Subcutaneous abdominal adipose tissue (tissue), 5 donors: ENCODE results near the gene VAMP4.
A peak's percentile ranks its signal among the peaks of the same experiment; 100 is the strongest.

Experiments used
- H3K27ac ChIP-seq: one replicate; pipeline ENCODE4 v1.7.0; 2013; ENCODE audit warnings: low read depth, mild to moderate bottlenecking, inconsistent platforms, low read length, moderate library complexity
- H3K27me3 ChIP-seq, 5 donors: one replicate each; pipeline ENCODE4 v1.7.0; 2013; ENCODE audit warnings: low read length in 5 of 5, inconsistent platforms in 1 of 5; ENCODE audit not compliant: control insufficient read depth in 5 of 5, insufficient read depth in 4 of 5
- H3K36me3 ChIP-seq, 5 donors: one replicate each; pipeline ENCODE4 v1.7.0; 2013; ENCODE audit warnings: low read length in 5 of 5; ENCODE audit not compliant: control insufficient read depth in 5 of 5, insufficient read depth in 5 of 5
- H3K4me1 ChIP-seq, 5 donors: one replicate each; pipeline ENCODE4 v1.7.0; 2013; ENCODE audit warnings: low read length in 5 of 5, mild to moderate bottlenecking in 3 of 5, moderate library complexity in 1 of 5; ENCODE audit not compliant: control insufficient read depth in 5 of 5, insufficient read depth in 5 of 5
- H3K4me3 ChIP-seq, 5 donors: one replicate each; pipeline ENCODE4 v1.7.0; 2013; ENCODE audit warnings: low read length in 5 of 5, low read depth in 1 of 5
- H3K9ac ChIP-seq, 5 donors: one replicate each; pipeline ENCODE4 v1.7.0; 2013; ENCODE audit warnings: low read length in 5 of 5, mild to moderate bottlenecking in 4 of 5, moderate library complexity in 3 of 5
- H3K9me3 ChIP-seq, 5 donors: one replicate each; pipeline ENCODE4 v1.7.0; 2013; ENCODE audit warnings: low read length in 5 of 5; ENCODE audit not compliant: control insufficient read depth in 5 of 5
- donor health status: healthy.
- donor health status: healthy.
- donor health status: healthy.
- donor health status: healthy.
- donor health status: healthy.

The VAMP4 gene

GRCh38 chr1:171741872-171742576 is at the start of gene VAMP4:
Gene VAMP4 (minus strand): TSS chr1:171742065. CDS start chr1:171738414, 3,651 bp downstream.
- Histone ChIP-seq H3K4me1 (peaks cover 0 to 37% (median 24%) of the 10 kb centered on the region in 5 donors), H3K27me3 (no peaks in the 10 kb centered on the region), H3K36me3 (peaks cover 0 to 13% (median 2%) of the 10 kb centered on the region in 5 donors), H3K9me3 (no peaks in the 10 kb centered on the region), H3K4me3 (peak within 1 kb of the TSS; percentile 75 to 99 (median 94)), H3K9ac (peak within 1 kb of the TSS; percentile 93 to 99 (median 97)), H3K27ac (peak within 1 kb of the TSS; percentile 99)

DNA sequence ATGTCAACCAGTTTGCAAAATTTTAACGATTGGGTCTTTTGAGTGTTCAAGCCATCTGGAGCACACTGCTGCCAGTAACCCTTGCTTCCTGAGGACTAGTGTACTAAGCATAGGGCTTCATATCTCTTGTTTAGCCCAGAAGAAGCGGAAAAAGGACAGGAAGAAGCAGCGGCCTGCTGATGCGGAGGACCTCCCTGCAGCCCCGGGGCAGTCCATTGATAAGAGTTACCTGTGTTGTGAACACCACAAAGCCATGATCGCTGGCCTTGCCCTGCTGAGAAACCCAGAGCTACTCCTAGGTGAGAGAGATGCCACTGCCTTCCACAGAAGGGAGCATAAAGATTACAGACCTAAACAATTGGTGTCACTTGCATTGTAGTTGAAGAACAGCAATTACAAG is 48.5 kb upstream of the VAMP4 start:
- Histone ChIP-seq H3K4me1 (peaks cover 0 to 16% (median 9%) of the 10 kb centered on the region in 5 donors), H3K27ac (no peak overlapping the region), H3K36me3 (peaks cover 49 to 94% (median 92%) of the 10 kb centered on the region in 5 donors), H3K27me3 (no peaks in the 10 kb centered on the region), H3K9ac (no peak overlapping the region), H3K9me3 (no peaks in the 10 kb centered on the region), H3K4me3 (no peak overlapping the region)

DNA sequence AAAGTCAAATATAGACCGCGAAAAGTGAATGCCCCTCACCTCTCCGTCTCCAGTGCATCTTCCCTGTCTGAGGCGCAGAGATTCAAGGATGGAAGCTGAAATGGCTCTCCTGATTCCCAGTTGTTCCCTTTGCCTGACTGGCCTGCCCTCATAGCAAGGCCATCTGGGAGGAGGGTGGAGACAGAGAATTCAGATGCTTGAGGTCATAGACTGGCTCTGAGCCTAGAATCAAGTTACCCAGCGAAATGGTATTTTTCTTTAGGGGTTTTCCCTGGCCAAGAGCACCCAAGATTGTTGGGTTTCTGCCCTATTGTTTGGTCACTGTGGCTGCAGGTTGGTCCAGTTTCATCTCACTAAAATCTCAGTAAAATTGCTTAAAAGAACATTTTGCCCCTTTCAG is 46.8 kb upstream of the VAMP4 start:
- no peaks in the 10 kb centered on the region for H3K27me3 ChIP-seq
- no peak overlapping the region for H3K27ac ChIP-seq
- peak overlapping the region in 1 of 5 donors; percentile 13 for H3K9ac ChIP-seq
- peaks cover 36 to 93% (median 88%) of the 10 kb centered on the region in 5 donors for H3K36me3 ChIP-seq
- no peak overlapping the region for H3K4me3 ChIP-seq
- H3K9me3 ChIP-seq = no peaks in the 10 kb centered on the region
- H3K4me1 ChIP-seq = peaks cover 0 to 23% (median 16%) of the 10 kb centered on the region in 5 donors

- Histone ChIP-seq H3K4me3 (no peak overlapping the region), H3K4me1 (peaks cover 0 to 25% (median 17%) of the 10 kb centered on the region in 5 donors), H3K27ac (no peak overlapping the region), H3K9me3 (no peaks in the 10 kb centered on the region), H3K27me3 (no peaks in the 10 kb centered on the region), H3K36me3 (peaks cover 28 to 88% (median 86%) of the 10 kb centered on the region in 5 donors), H3K9ac (no peak overlapping the region)
These were observed 46.0 kb upstream of the VAMP4 start for GRCh38 chr1:171787686-171788480.

GRCh38 chr1:171786534-171786933 is 44.7 kb upstream of the VAMP4 start:
- no peaks in the 10 kb centered on the region for H3K9me3 ChIP-seq
- peaks cover 2 to 37% (median 28%) of the 10 kb centered on the region in 5 donors for H3K4me1 ChIP-seq
- no peaks in the 10 kb centered on the region for H3K27me3 ChIP-seq
- H3K4me3 ChIP-seq = no peak overlapping the region
- peaks cover 20 to 75% (median 73%) of the 10 kb centered on the region in 5 donors for H3K36me3 ChIP-seq
- no peak overlapping the region for H3K9ac ChIP-seq
- H3K27ac ChIP-seq = no peak overlapping the region

DNA sequence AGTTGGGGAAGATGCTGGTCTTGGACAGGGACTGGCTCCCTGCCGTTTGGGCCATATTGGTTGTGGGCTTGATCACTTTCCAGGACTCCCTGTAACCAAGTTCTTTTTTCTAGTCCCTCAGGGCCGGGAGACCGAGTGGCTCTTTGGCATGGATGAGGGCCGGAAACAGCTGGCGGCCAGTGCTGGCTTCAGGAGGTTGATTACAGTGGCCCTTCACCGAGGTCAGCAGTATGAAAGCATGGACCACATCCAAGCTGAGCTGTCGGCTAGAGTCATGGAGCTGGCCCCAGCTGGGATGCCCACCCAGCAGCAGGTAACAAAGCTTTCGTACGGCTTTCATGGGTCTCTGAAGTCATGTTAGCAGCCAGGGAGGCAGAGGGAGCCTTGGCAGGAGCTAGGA is 43.9 kb upstream of the VAMP4 start:
- Histone ChIP-seq H3K27ac (no peak overlapping the region), H3K36me3 (peaks cover 15 to 67% (median 65%) of the 10 kb centered on the region in 5 donors), H3K9ac (no peak overlapping the region), H3K4me3 (no peak overlapping the region), H3K9me3 (no peaks in the 10 kb centered on the region), H3K4me1 (peaks cover 2 to 40% (median 31%) of the 10 kb centered on the region in 5 donors), H3K27me3 (no peaks in the 10 kb centered on the region)

GRCh38 chr1:171784784-171785183 is 42.9 kb upstream of the VAMP4 start:
- no peak overlapping the region for H3K4me3 ChIP-seq
- no peaks in the 10 kb centered on the region for H3K27me3 ChIP-seq
- peaks cover 2 to 44% (median 35%) of the 10 kb centered on the region in 5 donors for H3K4me1 ChIP-seq
- no peaks in the 10 kb centered on the region for H3K9me3 ChIP-seq
- H3K27ac ChIP-seq = no peak overlapping the region
- H3K9ac ChIP-seq = peak overlapping the region in 1 of 5 donors; percentile 13
- peaks cover 11 to 58% (median 55%) of the 10 kb centered on the region in 5 donors for H3K36me3 ChIP-seq

- no peak overlapping the region for H3K4me3 ChIP-seq
- no peaks in the 10 kb centered on the region for H3K9me3 ChIP-seq
- H3K27me3 ChIP-seq = no peaks in the 10 kb centered on the region
- no peak overlapping the region for H3K27ac ChIP-seq
- H3K9ac ChIP-seq = no peak overlapping the region
- peaks cover 2 to 44% (median 35%) of the 10 kb centered on the region in 5 donors for H3K4me1 ChIP-seq
- peaks cover 5 to 51% (median 47%) of the 10 kb centered on the region in 5 donors for H3K36me3 ChIP-seq
These were observed 42.1 kb upstream of the VAMP4 start for GRCh38 chr1:171783816-171784530.

DNA sequence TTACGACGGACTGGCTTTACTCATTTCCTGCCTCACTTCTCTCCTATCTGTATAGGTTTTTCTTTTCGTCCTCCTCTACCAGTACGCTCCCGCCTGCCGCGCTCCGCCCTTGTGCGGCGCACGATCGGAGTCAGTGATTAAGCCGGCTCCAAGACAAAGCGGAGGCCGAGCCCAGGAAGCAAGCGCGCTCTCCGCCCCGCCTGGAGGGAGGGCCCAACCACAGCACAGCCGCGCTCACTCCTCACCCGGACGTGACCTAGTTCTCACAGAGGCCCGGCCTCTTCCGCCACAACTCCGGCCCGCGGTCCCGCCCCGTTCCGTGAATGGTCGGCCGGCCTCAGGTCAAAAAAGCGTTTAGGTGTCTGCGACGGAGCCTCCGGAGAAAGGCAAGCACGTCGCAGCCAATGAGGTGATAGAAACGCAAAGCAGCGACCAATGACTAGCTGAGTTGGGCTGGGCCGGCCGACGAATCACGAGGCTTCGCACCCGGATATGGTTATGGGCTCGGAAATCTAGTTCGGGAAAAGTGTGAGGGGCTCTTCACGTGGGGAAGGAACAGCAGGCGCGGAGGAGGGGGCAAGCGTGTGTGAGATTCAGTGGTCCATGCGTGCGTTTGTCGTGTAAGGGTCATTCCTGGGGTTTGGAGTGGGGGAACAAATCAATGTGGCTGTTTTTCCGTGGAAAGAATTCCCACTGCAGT is 39.5 kb upstream of the VAMP4 start, which contains the start of gene METTL13:
METTL13 (plus strand) TSS at position 485 of the 700 bp plus-strand sequence. CDS start 308 bp downstream, outside the sequence.
- Histone ChIP-seq H3K4me1 (peaks cover 2 to 39% (median 35%) of the 10 kb centered on the region in 5 donors), H3K27me3 (no peaks in the 10 kb centered on the region), H3K36me3 (peaks cover 0 to 25% (median 24%) of the 10 kb centered on the region in 5 donors), H3K27ac (peak within 1 kb of the TSS; percentile 86), H3K9me3 (no peaks in the 10 kb centered on the region), H3K9ac (peak within 1 kb of the TSS; percentile 78 to 96 (median 94)), H3K4me3 (peak within 1 kb of the TSS; percentile 79 to 100 (median 96))
